Mononuclear cell (primary cell): ENCODE results near the gene GSTO1. TPM values are rescaled to one million over a fixed set of nuclear protein-coding genes. Genes with fewer than 3 reads are reported as not detected.

ENCODE experiments used
- total RNA-seq: library from RNA; depleted of rRNA; stranded (reverse); fragments of >200 nt; gene quantifications from one replicate; pipeline ENCODE4 v1.2.3, GENCODE V29; 2012

GSTO1 gene
- total RNA-seq, 1 donor: 60.4 TPM

Other genes with a start within 250 kb of the GSTO1 start
- gene COL17A1, start 169.0 kb upstream of the GSTO1 start, total RNA-seq: not detected
- gene SFR1, start 132.7 kb upstream of the GSTO1 start, total RNA-seq: 27.3 TPM
- 0.10 TPM for gene CFAP43, start 22.5 kb upstream of the GSTO1 start, total RNA-seq
- gene GSTO2, start 14.3 kb downstream of the GSTO1 start, total RNA-seq: 0.84 TPM
- gene ITPRIP, start 83.6 kb downstream of the GSTO1 start, total RNA-seq: 62.7 TPM
- gene CFAP58, start 98.9 kb downstream of the GSTO1 start, total RNA-seq: 0.10 TPM